Keratinocyte (primary cell): ENCODE data around the gene SKP1.

ENCODE experiments used
- EZH2 ChIP-seq: IDR thresholded peaks from one replicate; pipeline ENCODE4 v1.6.1; 2012; ENCODE audit warnings: inconsistent platforms, mild to moderate bottlenecking, low read length, moderate library complexity
- TF ChIP-seq, protein P1 (sequence below), 3 experiments: IDR thresholded peaks in 1 of 3; conservative IDR thresholded peaks in 1 of 3; optimal IDR thresholded peaks in 1 of 3; 2 replicates in 2 of 3; 3 replicates in 1 of 3; pipeline versions ENCODE3 to v1.5.1; 2011; ENCODE audit warnings: low read length in 3 of 3, mild to moderate bottlenecking in 3 of 3, moderate library complexity in 2 of 3, control low read depth in 1 of 3, inconsistent platforms in 1 of 3; ENCODE audit not compliant: insufficient read depth in 2 of 3; ENCODE audit errors: extremely low read depth in 1 of 3

DNA sequence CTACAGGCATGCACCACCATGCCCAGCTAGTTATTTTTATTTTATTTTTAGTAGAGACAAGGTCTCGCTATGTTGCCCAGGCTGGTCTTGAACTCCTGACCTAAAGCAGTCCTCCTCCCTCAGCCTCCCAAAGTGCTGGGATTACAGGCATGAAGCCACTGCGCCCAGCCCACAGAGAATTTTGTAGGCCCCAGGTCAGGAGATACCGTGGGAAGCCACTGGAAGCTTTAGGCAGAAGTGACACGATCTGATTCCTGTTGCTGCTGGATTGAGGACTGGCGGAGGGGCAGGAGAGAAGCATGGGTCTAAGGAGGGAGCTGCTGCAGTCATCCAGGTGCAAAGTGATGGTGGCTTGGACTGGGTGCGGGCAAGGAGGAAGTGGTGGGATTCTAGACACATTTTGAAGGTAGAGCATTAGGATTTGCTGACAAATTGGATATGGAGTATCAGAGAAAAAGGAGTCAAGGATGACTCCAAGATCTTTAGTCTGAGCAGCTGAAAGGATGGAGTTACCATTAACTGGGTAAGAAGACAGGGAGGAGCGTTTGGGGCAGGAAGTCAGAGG lies 41.6 kb downstream of the SKP1 start:
- TF ChIP-seq, protein P1, sequence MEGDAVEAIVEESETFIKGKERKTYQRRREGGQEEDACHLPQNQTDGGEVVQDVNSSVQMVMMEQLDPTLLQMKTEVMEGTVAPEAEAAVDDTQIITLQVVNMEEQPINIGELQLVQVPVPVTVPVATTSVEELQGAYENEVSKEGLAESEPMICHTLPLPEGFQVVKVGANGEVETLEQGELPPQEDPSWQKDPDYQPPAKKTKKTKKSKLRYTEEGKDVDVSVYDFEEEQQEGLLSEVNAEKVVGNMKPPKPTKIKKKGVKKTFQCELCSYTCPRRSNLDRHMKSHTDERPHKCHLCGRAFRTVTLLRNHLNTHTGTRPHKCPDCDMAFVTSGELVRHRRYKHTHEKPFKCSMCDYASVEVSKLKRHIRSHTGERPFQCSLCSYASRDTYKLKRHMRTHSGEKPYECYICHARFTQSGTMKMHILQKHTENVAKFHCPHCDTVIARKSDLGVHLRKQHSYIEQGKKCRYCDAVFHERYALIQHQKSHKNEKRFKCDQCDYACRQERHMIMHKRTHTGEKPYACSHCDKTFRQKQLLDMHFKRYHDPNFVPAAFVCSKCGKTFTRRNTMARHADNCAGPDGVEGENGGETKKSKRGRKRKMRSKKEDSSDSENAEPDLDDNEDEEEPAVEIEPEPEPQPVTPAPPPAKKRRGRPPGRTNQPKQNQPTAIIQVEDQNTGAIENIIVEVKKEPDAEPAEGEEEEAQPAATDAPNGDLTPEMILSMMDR (optimal IDR thresholded peaks at IDR 0.05 in 1 of 3, IDR thresholded peaks at IDR 0.05 in 1 of 3, conservative IDR thresholded peaks at IDR 0.05 in 1 of 3; ENCODE audit: extremely low read depth in 1 of 3, insufficient read depth in 2 of 3, low read length in 3 of 3), result no peak
- TF ChIP-seq EZH2, result no peak
